Keratinocyte (primary cell): ENCODE results near the gene RNU6-1. TPM values are rescaled to one million over a fixed set of nuclear protein-coding genes. Genes with fewer than 3 reads are reported as not detected.

Experiments
- DNase-seq: peaks from one replicate; pipeline ENCODE4 v3.0.0-alpha.2; 2011; ENCODE audit warnings: low read depth, missing footprints, low spot score
- FAIRE-seq: peaks from 2 replicates; lab custom pipeline; 2011; peaks lifted over from hg19 to GRCh38; lab: Jason Lieb, UNC
- H2AFZ ChIP-seq: 2 replicates; pipeline ENCODE4 v1.6.0; 2012; ENCODE audit warnings: low read length, control low read depth, inconsistent platforms; ENCODE audit not compliant: control insufficient read depth
- H3K27ac ChIP-seq: 2 replicates; pipeline ENCODE4 v1.5.1; 2011; ENCODE audit warnings: low read length; ENCODE audit not compliant: control insufficient read depth, insufficient read depth
- H3K27me3 ChIP-seq: 3 replicates; pipeline ENCODE4 v1.6.0; 2011; ENCODE audit warnings: low read length; ENCODE audit not compliant: control insufficient read depth, insufficient read depth; ENCODE audit errors: extremely low read depth
- H3K36me3 ChIP-seq, 2 experiments: 2 replicates in 1 of 2; 3 replicates in 1 of 2; pipeline ENCODE4 v1.5.1; 2011; ENCODE audit warnings: low read length in 2 of 2, mild to moderate bottlenecking in 1 of 2; ENCODE audit not compliant: control insufficient read depth in 2 of 2, insufficient read depth in 2 of 2; ENCODE audit errors: extremely low read depth in 1 of 2
- H3K4me1 ChIP-seq: 3 replicates; pipeline ENCODE4 v1.5.1; 2011; ENCODE audit warnings: low read length; ENCODE audit not compliant: control insufficient read depth, insufficient read depth; ENCODE audit errors: extremely low read depth
- H3K4me2 ChIP-seq: 3 replicates; pipeline ENCODE4 v1.6.0; 2011; ENCODE audit warnings: low read depth, low read length; ENCODE audit not compliant: control insufficient read depth, insufficient read depth; ENCODE audit errors: extremely low read depth
- H3K4me3 ChIP-seq, 3 experiments: fragments of 200-600 bp in 1 of 3; sonication (generic) in 1 of 3; 2 replicates in 2 of 3; 3 replicates in 1 of 3; pipeline ENCODE4 v1.5.1; 2011 to 2016; ENCODE audit warnings: low read length in 3 of 3, mild to moderate bottlenecking in 3 of 3, control low read depth in 2 of 3, inconsistent platforms in 1 of 3, low read depth in 1 of 3, mixed read lengths in 1 of 3, mixed run types in 1 of 3, moderate library complexity in 1 of 3; ENCODE audit not compliant: control insufficient read depth in 2 of 3, insufficient read depth in 2 of 3; ENCODE audit errors: extremely low read depth in 1 of 3
- H3K79me2 ChIP-seq: 2 replicates; pipeline ENCODE4 v1.6.0; 2012; ENCODE audit warnings: low read length; ENCODE audit not compliant: control insufficient read depth, insufficient read depth
- H3K9ac ChIP-seq: 3 replicates; pipeline ENCODE4 v1.6.0; 2011; ENCODE audit warnings: low read length; ENCODE audit not compliant: control insufficient read depth, insufficient read depth; ENCODE audit errors: extremely low read depth
- H3K9me1 ChIP-seq: 3 replicates; pipeline ENCODE4 v1.6.0; 2011; ENCODE audit warnings: low read length; ENCODE audit not compliant: control insufficient read depth, insufficient read depth; ENCODE audit errors: extremely low read depth
- H3K9me3 ChIP-seq: 2 replicates; pipeline ENCODE4 v1.5.1; 2012; ENCODE audit warnings: low read depth, low read length; ENCODE audit not compliant: control insufficient read depth
- H4K20me1 ChIP-seq: 3 replicates; pipeline ENCODE4 v1.6.0; 2011; ENCODE audit warnings: low read length; ENCODE audit not compliant: control insufficient read depth, insufficient read depth; ENCODE audit errors: extremely low read depth
- CTCF ChIP-seq, 3 experiments: IDR thresholded peaks in 1 of 3; conservative IDR thresholded peaks in 1 of 3; optimal IDR thresholded peaks in 1 of 3; 2 replicates in 2 of 3; 3 replicates in 1 of 3; pipeline versions ENCODE3 to v1.5.1; 2011; ENCODE audit warnings: low read length in 3 of 3, mild to moderate bottlenecking in 3 of 3, moderate library complexity in 2 of 3, control low read depth in 1 of 3, inconsistent platforms in 1 of 3; ENCODE audit not compliant: insufficient read depth in 2 of 3; ENCODE audit errors: extremely low read depth in 1 of 3
- EZH2 ChIP-seq: IDR thresholded peaks from one replicate; pipeline ENCODE4 v1.6.1; 2012; ENCODE audit warnings: inconsistent platforms, mild to moderate bottlenecking, low read length, moderate library complexity
- dilution Hi-C: fragments of 300-500 bp; cut with MboI; formaldehyde crosslinking; loops from one replicate; pipeline ENCODE4 v1.7.0; 2020; ENCODE audit warnings: low sequenced_read_pairs; ENCODE audit not compliant: extremely low pct_ligation_motif_present
- polyA plus RNA-seq, 5 experiments: library from polyadenylated mRNA; depleted of rRNA in 3 of 5; stranded (reverse) in 3 of 5; stranded (forward) in 1 of 5; unstranded in 1 of 5; fragments of >200 nt; gene quantifications; 1 replicate in 1 of 5; 2 replicates in 3 of 5; 3 replicates in 1 of 5; pipeline versions ENCODE4 v1.2.1 to v1.2.3, GENCODE V29; 2011 to 2012; ENCODE audit warnings: missing spikeins in 2 of 5, low read depth in 1 of 5, low replicate concordance in 1 of 5

The RNU6-1 gene
- polyA plus RNA-seq, 1 donor (not counting 4 experiments of a cell fraction or from before 2014, with no cell fraction given): not detected

GRCh38 chr15:67870868-67871408, 31.1 kb upstream of the RNU6-1 start:
- Histone ChIP-seq H3K79me2 (no peaks in the 10 kb centered on the region), H3K9me3 (peaks cover 5% of the 10 kb centered on the region), H2AFZ (no peak overlapping the region), H3K27ac (no peak overlapping the region), H3K36me3 (no peaks in the 10 kb centered on the region), H3K9ac (no peak overlapping the region), H4K20me1 (no peaks in the 10 kb centered on the region), H3K4me3 (no peak overlapping the region), H3K9me1 (no peaks in the 10 kb centered on the region), H3K27me3 (no peaks in the 10 kb centered on the region), H3K4me1 (no peaks in the 10 kb centered on the region), H3K4me2 (no peak overlapping the region)
- no peak for DNase-seq
- dilution Hi-C loops: no loop called here
- TF ChIP-seq EZH2 (no peak), CTCF (optimal IDR thresholded peaks at IDR 0.05 in 1 of 3, IDR thresholded peaks at IDR 0.05 in 1 of 3, conservative IDR thresholded peaks at IDR 0.05 in 1 of 3; ENCODE audit: extremely low read depth in 1 of 3, insufficient read depth in 2 of 3, low read length in 3 of 3) (no peak)
- no peak for FAIRE-seq

- no peak for FAIRE-seq
- TF ChIP-seq EZH2 (no peak), CTCF (optimal IDR thresholded peaks at IDR 0.05 in 1 of 3, IDR thresholded peaks at IDR 0.05 in 1 of 3, conservative IDR thresholded peaks at IDR 0.05 in 1 of 3; ENCODE audit: extremely low read depth in 1 of 3, insufficient read depth in 2 of 3, low read length in 3 of 3) (no peak)
- DNase-seq: no peak
- Histone ChIP-seq H4K20me1 (no peaks in the 10 kb centered on the region), H3K9ac (no peak overlapping the region), H3K36me3 (no peaks in the 10 kb centered on the region), H3K4me3 (no peak overlapping the region), H3K27ac (no peak overlapping the region), H3K9me3 (peaks cover 5% of the 10 kb centered on the region), H3K4me2 (no peak overlapping the region), H3K4me1 (no peaks in the 10 kb centered on the region), H3K27me3 (no peaks in the 10 kb centered on the region), H2AFZ (no peak overlapping the region), H3K9me1 (no peaks in the 10 kb centered on the region), H3K79me2 (no peaks in the 10 kb centered on the region)
- dilution Hi-C loops: no loop called here
Measured at GRCh38 chr15:67869701-67870100, 29.9 kb upstream of the RNU6-1 start.
